Prostate gland (tissue), 2 donors: ENCODE data around the gene CTF1. TPM values are rescaled to one million over a fixed set of nuclear protein-coding genes. Genes with fewer than 3 reads are reported as not detected.
A peak's percentile ranks its signal among the peaks of the same experiment; 100 is the strongest.

Experiments used
- DNase-seq: peaks from one replicate; pipeline ENCODE4 v3.0.0-alpha.2; 2019; ENCODE audit warnings: low spot score
- H3K27ac ChIP-seq, 2 donors: fragments of 200-600 bp; sonication (generic); 2 replicates each; pipeline ENCODE4 v1.5.1; 2017 to 2019
- H3K27me3 ChIP-seq: fragments of 200-600 bp; sonication (generic); replicated peaks from 2 replicates; pipeline ENCODE4 v1.5.1; 2019; ENCODE audit not compliant: insufficient read depth
- H3K36me3 ChIP-seq, 2 donors: fragments of 200-600 bp; sonication (generic); 1 replicate in 1 of 2; 2 replicates in 1 of 2; pipeline versions ENCODE4 v1.5.1 to v1.8.1; 2017 to 2019
- H3K4me1 ChIP-seq: fragments of 200-600 bp; sonication (generic); replicated peaks from 2 replicates; pipeline ENCODE4 v1.5.1; 2019
- H3K4me3 ChIP-seq, 2 donors: fragments of 200-600 bp; sonication (generic); 2 replicates each; pipeline ENCODE4 v1.5.1; 2017 to 2019
- H3K9me3 ChIP-seq: fragments of 200-600 bp; sonication (generic); 2 replicates; pipeline ENCODE4 v1.5.1; 2017
- POLR2A ChIP-seq: fragments of 450-650 bp; IDR thresholded peaks from one replicate; pipeline ENCODE4 v1.6.1; 2016; ENCODE audit warnings: antibody characterized with exemption, mild to moderate bottlenecking
- POLR2AphosphoS5 ChIP-seq: sonication (generic); formaldehyde crosslinking; IDR thresholded peaks from one replicate; pipeline ENCODE4 v1.6.1; 2017; ENCODE audit warnings: antibody characterized with exemption
- WGBS: methylation state at CpG from one replicate; pipeline ENCODE4 v1.1.5; 2018; 5-methylcytosine and 5-hydroxymethylcytosine counted together
- intact Hi-C: fragments of 100-400 bp; cut with DNase I; formaldehyde crosslinking; loops from one replicate; pipeline ENCODE4 v1.14.2; 2022
- total RNA-seq, 2 donors: library from RNA; depleted of rRNA; stranded (reverse); fragments of >200 nt; gene quantifications; one replicate each; pipeline ENCODE4 v1.1.0, GENCODE V29; 2016
- TF ChIP-seq, protein P1 (sequence below), 4 experiments: fragments of 200-600 bp in 2 of 4; fragments of 450-650 bp in 2 of 4; sonication (generic) in 2 of 4; IDR thresholded peaks; 1 replicate in 3 of 4; 2 replicates in 1 of 4; pipeline ENCODE4 v1.5.1; 2016 to 2019; ENCODE audit warnings: antibody characterized with exemption in 4 of 4, mild to moderate bottlenecking in 2 of 4, moderate library complexity in 2 of 4

Gene CTF1
- total RNA-seq: 10 to 100 TPM in 1 of 2 donors, 1 to 10 TPM in 1; 9.8 to 13.9 TPM

DNA sequence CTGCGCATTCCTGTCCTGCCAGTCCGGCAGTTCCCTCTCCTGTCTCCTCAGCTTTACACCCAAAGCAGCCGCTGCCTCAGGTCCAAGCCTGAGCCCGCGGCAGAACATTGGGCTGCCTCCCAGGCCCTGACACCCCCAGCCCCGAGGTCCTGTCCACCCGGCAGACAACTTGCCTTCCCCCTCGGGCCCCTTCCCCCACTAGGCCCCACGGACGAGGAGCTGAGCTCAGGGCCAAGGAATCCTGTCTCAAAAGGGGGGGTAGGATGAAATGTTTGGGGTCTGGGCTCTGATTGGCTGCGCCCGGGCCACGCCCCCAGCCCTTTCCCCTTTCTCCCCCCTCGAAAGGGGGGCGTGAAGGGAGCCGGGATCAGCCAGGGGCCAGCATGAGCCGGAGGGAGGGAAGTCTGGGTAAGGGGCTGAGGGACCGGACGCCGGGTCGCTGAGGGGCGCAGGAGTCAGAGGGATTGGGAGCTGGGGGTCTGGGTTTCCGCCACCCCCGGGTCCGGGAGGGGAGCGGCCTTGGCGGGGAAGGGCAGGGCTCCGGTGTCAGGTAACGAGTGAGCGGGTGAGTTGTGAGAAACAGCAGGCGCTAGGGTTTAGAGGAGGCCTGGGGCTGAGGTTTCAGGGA lies at the start of gene CTF1:
Gene CTF1, plus strand, starts transcription at position 354 of the 628 bp plus-strand sequence. Its CDS starts 30 bp downstream, at position 384.
- Histone ChIP-seq H3K4me3 (peak within 1 kb of the TSS; percentile 47 to 48), H3K9me3 (no peaks in the 10 kb centered on the region), H3K4me1 (peaks cover 15% of the 10 kb centered on the region), H3K27me3 (no peaks in the 10 kb centered on the region), H3K27ac (peak within 1 kb of the TSS; percentile 99 to 100), H3K36me3 (no peaks in the 10 kb centered on the region)
- intact Hi-C loops: loop anchor here (2.0 kb wide), 2 partner anchors 22 to 26 kb away; partner anchors contain the start of gene FBXL19
- 2% methylated on average over 31 of the region's 31 CpGs for WGBS
- TF ChIP-seq POLR2A (peak; percentile 50), POLR2AphosphoS5 (peak; percentile 72)
- TF ChIP-seq, protein P1, sequence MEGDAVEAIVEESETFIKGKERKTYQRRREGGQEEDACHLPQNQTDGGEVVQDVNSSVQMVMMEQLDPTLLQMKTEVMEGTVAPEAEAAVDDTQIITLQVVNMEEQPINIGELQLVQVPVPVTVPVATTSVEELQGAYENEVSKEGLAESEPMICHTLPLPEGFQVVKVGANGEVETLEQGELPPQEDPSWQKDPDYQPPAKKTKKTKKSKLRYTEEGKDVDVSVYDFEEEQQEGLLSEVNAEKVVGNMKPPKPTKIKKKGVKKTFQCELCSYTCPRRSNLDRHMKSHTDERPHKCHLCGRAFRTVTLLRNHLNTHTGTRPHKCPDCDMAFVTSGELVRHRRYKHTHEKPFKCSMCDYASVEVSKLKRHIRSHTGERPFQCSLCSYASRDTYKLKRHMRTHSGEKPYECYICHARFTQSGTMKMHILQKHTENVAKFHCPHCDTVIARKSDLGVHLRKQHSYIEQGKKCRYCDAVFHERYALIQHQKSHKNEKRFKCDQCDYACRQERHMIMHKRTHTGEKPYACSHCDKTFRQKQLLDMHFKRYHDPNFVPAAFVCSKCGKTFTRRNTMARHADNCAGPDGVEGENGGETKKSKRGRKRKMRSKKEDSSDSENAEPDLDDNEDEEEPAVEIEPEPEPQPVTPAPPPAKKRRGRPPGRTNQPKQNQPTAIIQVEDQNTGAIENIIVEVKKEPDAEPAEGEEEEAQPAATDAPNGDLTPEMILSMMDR (IDR thresholded peaks at IDR 0.05): peak in 1 of 4 experiments; percentile 5
- peak; percentile 76 for DNase-seq

GRCh38 chr16:30846649-30847402 lies 49.6 kb upstream of the CTF1 start:
- intact Hi-C loops: no loop called here
- WGBS: 85% methylated on average over 4 of the region's 4 CpGs

GRCh38 chr16:30850246-30850645 lies 46.2 kb upstream of the CTF1 start:
- Histone ChIP-seq H3K4me1 (no peaks in the 10 kb centered on the region), H3K9me3 (no peaks in the 10 kb centered on the region), H3K27ac (no peak overlapping the region), H3K36me3 (no peaks in the 10 kb centered on the region), H3K4me3 (no peak overlapping the region), H3K27me3 (no peaks in the 10 kb centered on the region)
- DNase-seq: no peak
- WGBS: 70% methylated on average over 1 of the region's 1 CpG
- TF ChIP-seq, protein P1 (IDR thresholded peaks at IDR 0.05): no peak
- TF ChIP-seq POLR2A (no peak), POLR2AphosphoS5 (no peak)
- intact Hi-C loops: no loop called here

More at GRCh38 chr16:30846649-30847402, 49.6 kb upstream of the CTF1 start:
- DNase-seq: no peak
- H3K4me3 ChIP-seq: no peak overlapping the region
- peaks cover 3% of the 10 kb centered on the region for H3K4me1 ChIP-seq
- H3K36me3 ChIP-seq: no peaks in the 10 kb centered on the region
- TF ChIP-seq, protein P1 (IDR thresholded peaks at IDR 0.05): no peak
- TF ChIP-seq POLR2AphosphoS5: no peak
- no peak for TF ChIP-seq POLR2A
- no peak overlapping the region for H3K27ac ChIP-seq
- no peaks in the 10 kb centered on the region for H3K27me3 ChIP-seq
- H3K9me3 ChIP-seq: no peaks in the 10 kb centered on the region

DNA sequence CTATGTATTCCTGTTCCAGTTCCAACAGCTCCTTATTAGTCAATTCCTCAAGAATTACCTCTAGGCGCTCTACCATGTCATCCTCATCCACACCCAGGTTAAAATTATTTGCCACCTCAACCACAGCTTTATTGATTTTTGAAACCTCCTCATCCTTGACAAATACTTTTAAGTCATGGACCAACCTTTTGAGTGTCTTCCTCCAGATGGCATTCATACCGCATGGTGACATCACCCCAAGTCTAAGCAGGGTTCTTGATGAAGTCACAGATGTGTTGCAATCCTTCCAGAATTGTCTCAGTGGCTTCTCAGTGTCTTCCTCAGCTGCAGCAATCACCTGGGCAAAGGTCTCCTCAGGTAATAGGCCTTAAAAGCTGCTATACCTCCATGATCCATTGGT lies 42.7 kb upstream of the CTF1 start:
- intact Hi-C loops: no loop called here
- Histone ChIP-seq H3K4me3 (no peak overlapping the region), H3K4me1 (no peaks in the 10 kb centered on the region), H3K27me3 (no peaks in the 10 kb centered on the region), H3K9me3 (no peaks in the 10 kb centered on the region), H3K36me3 (no peaks in the 10 kb centered on the region), H3K27ac (no peak overlapping the region)
- TF ChIP-seq, protein P1 (IDR thresholded peaks at IDR 0.05): no peak
- TF ChIP-seq POLR2AphosphoS5: no peak
- no peak for TF ChIP-seq POLR2A
- 96% methylated on average over 2 of the region's 2 CpGs for WGBS
- no peak for DNase-seq
